Fibroblast of pulmonary artery (primary cell): ENCODE data around the gene MOSPD3.
A peak's percentile ranks its signal among the peaks of the same experiment; 100 is the strongest.

Experiments used
- DNase-seq: peaks from one replicate; pipeline ENCODE4 v3.0.0-alpha.2; 2010; ENCODE audit warnings: low read depth
- H3K4me3 ChIP-seq: replicated peaks from 2 replicates; pipeline ENCODE4 v1.5.1; 2011; ENCODE audit warnings: low read depth, mild to moderate bottlenecking, control low read depth, low read length, moderate library complexity
- CTCF ChIP-seq: IDR thresholded peaks from 2 replicates; pipeline ENCODE4 v1.5.1; 2011; ENCODE audit warnings: mild to moderate bottlenecking, control low read depth, low read length, inconsistent platforms; ENCODE audit errors: missing control alignments

Gene MOSPD3

DNA sequence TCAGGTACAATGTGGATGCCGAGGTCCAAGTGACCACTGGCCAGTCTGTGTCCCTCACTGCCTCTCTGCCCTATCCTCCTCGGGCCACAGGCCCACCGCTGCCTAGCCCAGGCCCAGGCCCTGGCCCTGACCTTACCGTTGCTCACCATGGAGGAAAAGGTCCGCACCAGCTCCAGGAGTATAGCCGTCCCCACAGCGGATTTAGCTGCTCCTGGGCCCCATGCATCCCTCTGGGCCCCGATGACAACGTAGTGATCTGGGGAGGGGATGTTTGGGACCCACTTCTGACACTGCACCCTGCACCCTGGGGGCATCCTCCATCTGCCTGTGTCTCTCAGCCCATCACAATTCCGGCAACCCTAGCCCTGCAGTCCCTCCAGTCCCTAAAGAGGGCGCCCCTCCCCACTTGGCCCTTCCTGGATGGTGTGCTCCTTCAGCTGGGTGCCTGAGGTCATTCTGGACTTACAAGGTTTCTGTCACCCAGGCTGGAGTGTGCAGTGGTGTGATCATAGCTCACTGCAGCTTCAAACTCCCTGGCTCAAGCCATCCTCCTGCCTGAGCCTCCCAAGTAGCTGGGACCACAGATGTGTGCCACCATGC, 16.9 kb downstream of the MOSPD3 start:
- DNase-seq, result peak; percentile 32
- H3K4me3 ChIP-seq, result no peak overlapping the region
- peak; percentile 37 for TF ChIP-seq CTCF

DNA sequence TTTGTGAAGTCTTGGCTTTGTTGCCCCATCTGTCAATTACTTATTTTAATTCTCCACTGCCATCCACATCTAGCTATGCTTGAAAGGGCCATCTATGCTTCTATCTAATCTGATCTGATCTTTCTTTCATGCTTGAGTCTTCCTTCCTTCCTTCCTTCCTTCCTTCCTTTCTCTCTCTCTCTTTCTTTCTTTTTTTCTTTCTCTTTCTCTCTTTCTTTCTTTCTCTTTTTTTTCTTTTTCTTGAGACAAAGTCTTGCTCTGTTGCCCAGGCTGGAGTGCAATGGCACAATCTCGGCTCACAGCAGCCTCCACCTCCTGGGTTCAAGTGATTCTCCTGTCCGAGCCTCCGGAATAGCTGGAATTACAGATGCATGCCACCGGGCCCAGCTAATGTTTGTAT, 17.7 kb downstream of the MOSPD3 start:
- TF ChIP-seq CTCF, result no peak
- DNase-seq, result no peak
- no peak overlapping the region for H3K4me3 ChIP-seq

GRCh38 chr7:100632951-100633717, 20.8 kb downstream of the MOSPD3 start:
- TF ChIP-seq CTCF, result peak; percentile 31
- peak overlapping the region; percentile 43 for H3K4me3 ChIP-seq
- peak; percentile 24 for DNase-seq

DNA sequence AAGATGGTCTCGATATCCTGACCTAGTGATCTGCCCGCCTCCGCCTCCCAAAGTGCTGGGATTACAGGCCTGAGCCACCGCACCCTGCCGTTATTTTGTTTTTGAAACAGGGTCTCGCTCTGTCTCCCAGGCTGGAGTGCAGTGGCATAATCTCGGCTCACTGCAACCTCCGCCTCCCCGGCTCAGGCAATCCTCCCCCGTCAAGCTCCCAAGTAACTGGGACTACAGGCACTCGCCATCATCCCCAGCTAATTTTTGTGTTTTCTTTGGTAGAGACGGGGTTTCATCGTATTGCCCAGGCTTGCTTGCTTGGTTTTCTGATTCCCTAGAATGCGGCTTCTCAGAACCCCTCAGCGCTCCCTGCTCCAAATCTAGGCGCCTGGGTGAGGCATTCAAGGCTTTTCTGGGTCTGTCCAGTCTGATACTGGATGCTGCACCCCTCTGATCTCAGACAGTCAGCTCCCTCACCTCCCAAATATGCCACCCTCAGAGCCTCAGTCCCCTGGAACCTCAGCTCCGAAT, 27.7 kb downstream of the MOSPD3 start:
- no peak for TF ChIP-seq CTCF
- no peak overlapping the region for H3K4me3 ChIP-seq
- no peak for DNase-seq

- TF ChIP-seq CTCF, result no peak
- H3K4me3 ChIP-seq, result no peak overlapping the region
- no peak for DNase-seq
Observed at GRCh38 chr7:100640517-100641440, 28.4 kb downstream of the MOSPD3 start.

- no peak for TF ChIP-seq CTCF
- no peak for DNase-seq
- no peak within 1 kb of the TSS for H3K4me3 ChIP-seq
Observed at GRCh38 chr7:100641463-100641859, 29.1 kb downstream of the MOSPD3 start, which contains the start of gene TFR2. TFR2 (minus strand) TSS chr7:100641552; CDS start chr7:100641509, 43 bp downstream.
